Tibial artery (tissue), 4 donors: Measurements from ENCODE around the gene MPV17L.

Experiments
- DNase-seq, 2 donors: peaks; one replicate each; pipeline ENCODE4 v3.0.0-alpha.2; 2019
- H3K27ac ChIP-seq, 2 donors: fragments of 200-600 bp; sonication (generic) in 1 of 2; 1 replicate in 1 of 2; 2 replicates in 1 of 2; pipeline ENCODE4 v1.5.1; 2018 to 2019; ENCODE audit warnings: mild to moderate bottlenecking in 1 of 2
- H3K27me3 ChIP-seq, 2 donors: fragments of 200-600 bp; sonication (generic) in 1 of 2; one replicate each; pipeline versions ENCODE4 v1.5.1 to v1.6.0; 2016 to 2019
- H3K36me3 ChIP-seq, 3 donors: fragments of 200-600 bp; sonication (generic) in 2 of 3; one replicate each; pipeline ENCODE4 v1.5.1; 2016 to 2019; ENCODE audit warnings: mild to moderate bottlenecking in 2 of 3
- H3K4me1 ChIP-seq, 4 donors: fragments of 200-600 bp; sonication (generic) in 2 of 4; 1 replicate in 3 of 4; 2 replicates in 1 of 4; pipeline ENCODE4 v1.5.1; 2016 to 2019
- H3K4me3 ChIP-seq, 2 donors: fragments of 200-600 bp; sonication (generic) in 1 of 2; 1 replicate in 1 of 2; 2 replicates in 1 of 2; pipeline ENCODE4 v1.5.1; 2018 to 2019; ENCODE audit warnings: mild to moderate bottlenecking in 2 of 2
- H3K9me3 ChIP-seq, 3 donors: fragments of 200-600 bp; sonication (generic) in 1 of 3; one replicate each; pipeline ENCODE4 v1.5.1; 2016 to 2019
- CTCF ChIP-seq, 2 experiments: fragments of 200-600 bp in 1 of 2; fragments of 450-650 bp in 1 of 2; IDR thresholded peaks; one replicate each; pipeline ENCODE4 v1.5.1; 2017 to 2019; ENCODE audit warnings: antibody characterized with exemption in 2 of 2, mild to moderate bottlenecking in 1 of 2, moderate library complexity in 1 of 2
- intact Hi-C: fragments of 100-400 bp; cut with DNase I; formaldehyde crosslinking; loops from one replicate; pipeline ENCODE4 v1.15.0; 2023; ENCODE audit warnings: low total_unique reads

MPV17L gene

GRCh38 chr16:15459791-15460190 is 64.2 kb downstream of the MPV17L start:
- Histone ChIP-seq H3K27me3 (no peaks in the 10 kb centered on the region), H3K4me3 (no peak overlapping the region), H3K9me3 (no peaks in the 10 kb centered on the region), H3K36me3 (no peaks in the 10 kb centered on the region), H3K27ac (no peak overlapping the region), H3K4me1 (peaks cover 0 to 14% (median 8%) of the 10 kb centered on the region in 4 donors)
- intact Hi-C loops: no loop called here
- no peak for DNase-seq
- no peak for TF ChIP-seq CTCF (IDR thresholded peaks at IDR 0.05)

GRCh38 chr16:15460601-15461000 is 65.0 kb downstream of the MPV17L start:
- H3K27ac ChIP-seq: no peak overlapping the region

GRCh38 chr16:15461376-15461775 is 65.8 kb downstream of the MPV17L start:
- Histone ChIP-seq H3K27ac (no peak overlapping the region), H3K4me1 (peaks cover 0 to 14% (median 8%) of the 10 kb centered on the region in 4 donors), H3K36me3 (no peaks in the 10 kb centered on the region), H3K9me3 (no peaks in the 10 kb centered on the region), H3K4me3 (no peak overlapping the region), H3K27me3 (no peaks in the 10 kb centered on the region)
- intact Hi-C loops: no loop called here
- no peak for DNase-seq
- no peak for TF ChIP-seq CTCF (IDR thresholded peaks at IDR 0.05)

More at GRCh38 chr16:15460601-15461000, 65.0 kb downstream of the MPV17L start:
- DNase-seq: no peak
- intact Hi-C loops: no loop called here
- TF ChIP-seq CTCF (IDR thresholded peaks at IDR 0.05): no peak
- Histone ChIP-seq H3K4me3 (no peak overlapping the region), H3K9me3 (no peaks in the 10 kb centered on the region), H3K36me3 (no peaks in the 10 kb centered on the region), H3K4me1 (peaks cover 0 to 14% (median 8%) of the 10 kb centered on the region in 4 donors), H3K27me3 (no peaks in the 10 kb centered on the region)
